PC-3 (cell line): ENCODE results near the gene KDM2B. TPM values are rescaled to one million over a fixed set of nuclear protein-coding genes. Genes with fewer than 3 reads are reported as not detected.

Experiments used
- ATAC-seq: fragments of 200-7000 bp; cut with Tn5 transposase; 2 replicates; pipeline ENCODE4 v1.9.1; 2020; ENCODE audit warnings: mild to moderate bottlenecking, moderate library complexity
- BruUV-seq: library from RNA; stranded (reverse); fragments of 400-500 nt; replicated peaks from 2 replicates; lab custom pipeline; 2021; lab: Mats Ljungman, UMichigan
- CTCF ChIA-PET: fragments of 300-600 bp; sonication (Branson Sonifier 250); formaldehyde crosslinking; loops from one replicate; lab custom pipeline; 2022; ENCODE audit warnings: antibody characterized with exemption; lab: Charles Lee
- POLR2A ChIA-PET: fragments of 300-600 bp; sonication (Branson Sonifier 250); formaldehyde crosslinking; loops from one replicate; lab custom pipeline; 2022; ENCODE audit warnings: antibody characterized with exemption; ENCODE audit not compliant: unreplicated experiment; lab: Charles Lee
- DNase-seq: peaks from one replicate; pipeline ENCODE4 v3.0.0-alpha.2; 2015
- H2AFZ ChIP-seq: fragments of 300-600 bp; sonication (generic); 2 replicates; pipeline ENCODE4 v1.6.0; 2016; ENCODE audit warnings: antibody characterized with exemption, low read length
- H3F3A ChIP-seq: fragments of 300-600 bp; sonication (generic); one replicate; pipeline ENCODE4 v1.6.0; 2017; ENCODE audit warnings: antibody characterized with exemption, low read length, control low read depth, mild to moderate bottlenecking; ENCODE audit not compliant: unreplicated experiment
- H3K27ac ChIP-seq: fragments of 300-600 bp; sonication (generic); 2 replicates; pipeline ENCODE4 v1.5.1; 2016; ENCODE audit warnings: mild to moderate bottlenecking, low read length
- H3K27me3 ChIP-seq: fragments of 300-600 bp; sonication (generic); 2 replicates; pipeline ENCODE4 v1.6.1; 2016; ENCODE audit warnings: low read length, mixed read lengths
- H3K36me3 ChIP-seq: fragments of 300-600 bp; sonication (generic); 2 replicates; pipeline ENCODE4 v1.6.1; 2016; ENCODE audit warnings: low read depth, mixed run types, low read length, mixed read lengths
- H3K4me1 ChIP-seq: fragments of 300-600 bp; sonication (generic); 2 replicates; pipeline ENCODE4 v1.5.1; 2016; ENCODE audit warnings: low read length; ENCODE audit not compliant: insufficient read depth
- H3K4me2 ChIP-seq: fragments of 300-600 bp; sonication (generic); 2 replicates; pipeline ENCODE4 v1.6.0; 2016; ENCODE audit warnings: low read length
- H3K4me3 ChIP-seq: fragments of 300-600 bp; sonication (generic); 2 replicates; pipeline ENCODE4 v1.5.1; 2016; ENCODE audit warnings: mild to moderate bottlenecking, low read length, mixed read lengths
- H3K79me2 ChIP-seq: fragments of 300-600 bp; sonication (generic); 2 replicates; pipeline ENCODE4 v1.6.1; 2017; ENCODE audit warnings: low read length, mixed read lengths
- H3K9ac ChIP-seq: fragments of 300-600 bp; sonication (generic); 2 replicates; pipeline ENCODE4 v1.6.0; 2016; ENCODE audit warnings: mild to moderate bottlenecking, low read length
- H3K9me2 ChIP-seq: fragments of 300-600 bp; sonication (generic); replicated peaks from 2 replicates; pipeline ENCODE4 v1.6.1; 2016; ENCODE audit warnings: mixed run types, low read length, mixed read lengths
- H3K9me3 ChIP-seq: fragments of 300-600 bp; sonication (generic); 2 replicates; pipeline ENCODE4 v1.6.1; 2016; ENCODE audit warnings: low read length, mixed read lengths
- H4K20me1 ChIP-seq: fragments of 300-600 bp; sonication (generic); 2 replicates; pipeline ENCODE4 v1.6.1; 2016; ENCODE audit warnings: low read length, mixed read lengths
- CTCF ChIP-seq: fragments of 300-600 bp; sonication (generic); conservative IDR thresholded peaks from 2 replicates; pipeline ENCODE4 v1.5.1; 2017; ENCODE audit warnings: antibody characterized with exemption, low read depth, mild to moderate bottlenecking, low read length
- EZH2 ChIP-seq: fragments of 300-600 bp; sonication (generic); IDR thresholded peaks from one replicate; pipeline ENCODE4 v1.6.1; 2017; ENCODE audit warnings: antibody characterized with exemption, mild to moderate bottlenecking, low read length; ENCODE audit not compliant: unreplicated experiment
- EZH2phosphoT487 ChIP-seq: fragments of 300-600 bp; sonication (generic); IDR thresholded peaks from 2 replicates; pipeline ENCODE4 v1.6.1; 2018; ENCODE audit warnings: mild to moderate bottlenecking, antibody characterized with exemption, low read length, borderline replicate concordance
- intact Hi-C: fragments of 100-400 bp; cut with micrococcal nuclease; formaldehyde crosslinking; loops from 2 replicates; pipeline ENCODE4 v1.9.0; 2023
- total RNA-seq: library from RNA; depleted of rRNA; stranded (reverse); fragments of >200 nt; gene quantifications from 2 replicates; pipeline ENCODE4 v1.2.3, GENCODE V29; 2014

KDM2B gene
- total RNA-seq, 1 experiment from 2014 or later = 52.5 TPM

DNA sequence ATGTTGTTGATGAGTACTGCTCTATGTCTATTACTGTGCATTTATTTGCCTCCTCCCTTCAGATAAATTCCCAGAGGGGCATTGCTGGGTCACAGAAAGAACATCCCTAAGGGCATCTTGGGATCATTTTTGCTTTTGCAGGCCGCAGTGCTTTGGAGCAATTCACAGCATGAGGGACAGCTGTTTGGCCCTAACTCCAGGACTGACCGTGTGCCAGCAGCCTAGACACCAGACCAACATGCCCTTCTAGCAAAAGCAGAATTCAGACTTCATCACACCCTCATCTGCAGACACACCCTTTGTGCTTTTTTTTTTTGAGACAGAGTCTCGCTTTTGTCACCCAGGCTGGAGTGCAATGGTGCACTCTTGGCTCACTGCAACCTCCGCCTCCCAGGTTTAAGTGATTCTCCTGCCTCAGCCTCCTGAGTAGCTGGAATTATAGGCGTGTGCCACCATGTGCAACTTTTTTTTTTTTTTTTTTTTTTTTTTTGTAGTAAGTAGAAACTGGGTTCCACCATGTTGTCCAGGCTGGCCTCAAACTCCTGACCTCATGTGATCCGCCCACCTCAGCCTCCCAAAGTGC, 149.9 kb downstream of the KDM2B start:
- POLR2A ChIA-PET = no interaction called here
- H4K20me1 ChIP-seq = no peaks in the 10 kb centered on the region
- no peak overlapping the region for H3K4me3 ChIP-seq

GRCh38 chr12:121428883-121429282, 151.9 kb downstream of the KDM2B start:
- Histone ChIP-seq H3K9me2 (no peaks in the 10 kb centered on the region), H3K9ac (no peak overlapping the region), H3K36me3 (peaks cover 68% of the 10 kb centered on the region), H3K4me2 (no peak overlapping the region), H3K27ac (no peak overlapping the region), H4K20me1 (no peaks in the 10 kb centered on the region), H3K4me3 (no peak overlapping the region), H3K27me3 (no peaks in the 10 kb centered on the region), H3F3A (no peaks in the 10 kb centered on the region), H2AFZ (no peak overlapping the region), H3K4me1 (no peaks in the 10 kb centered on the region), H3K79me2 (no peaks in the 10 kb centered on the region), H3K9me3 (no peaks in the 10 kb centered on the region)
- BruUV-seq = no TSS peak
- ChIA-PET CTCF (no interaction called here), POLR2A (no interaction called here)
- TF ChIP-seq EZH2 (no peak), CTCF (no peak), EZH2phosphoT487 (no peak)
- DNase-seq (no peak), ATAC-seq (no peak)
- intact Hi-C loops = no loop called here

More for the DNA sequence above, 149.9 kb downstream of the KDM2B start:
- no peak for DNase-seq
- no peaks in the 10 kb centered on the region for H3F3A ChIP-seq
- ATAC-seq = no peak; the same call in 1 of the 2 replicates
- H3K9me2 ChIP-seq = no peaks in the 10 kb centered on the region
- H2AFZ ChIP-seq = no peak overlapping the region
- H3K36me3 ChIP-seq = peaks cover 62% of the 10 kb centered on the region
- intact Hi-C loops = no loop called here
- no peak overlapping the region for H3K27ac ChIP-seq
- no peaks in the 10 kb centered on the region for H3K4me1 ChIP-seq
- no peak for TF ChIP-seq CTCF
- TF ChIP-seq EZH2phosphoT487 = no peak
- no peak for TF ChIP-seq EZH2
- H3K9me3 ChIP-seq = no peaks in the 10 kb centered on the region
- no peaks in the 10 kb centered on the region for H3K27me3 ChIP-seq
- no peak overlapping the region for H3K4me2 ChIP-seq
- H3K9ac ChIP-seq = no peak overlapping the region
- no peaks in the 10 kb centered on the region for H3K79me2 ChIP-seq
- BruUV-seq = no TSS peak
- CTCF ChIA-PET = no interaction called here

DNA sequence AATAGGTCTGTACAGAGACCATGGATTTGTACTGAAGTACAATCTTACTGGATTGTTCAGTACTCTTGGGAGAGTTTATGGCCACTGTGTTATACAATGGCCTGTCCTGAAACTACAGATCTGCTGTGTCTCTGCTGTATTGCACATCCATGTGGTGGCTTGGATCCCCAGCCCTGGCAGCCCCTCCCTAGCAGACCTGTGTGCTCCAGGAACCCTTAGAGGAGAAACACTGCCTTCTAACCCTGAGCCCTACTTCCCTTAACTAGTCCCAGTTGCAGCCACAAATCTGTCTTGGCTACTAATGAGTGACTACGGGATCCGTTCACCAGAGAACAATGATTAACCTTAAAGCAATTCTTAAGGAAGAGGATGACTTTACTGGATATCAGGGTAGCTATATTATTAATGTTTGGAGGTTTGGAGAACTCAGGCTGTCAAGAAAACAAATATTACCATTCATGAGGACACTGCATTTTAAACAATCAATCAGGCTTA, 153.2 kb downstream of the KDM2B start:
- H3K9ac ChIP-seq = no peak overlapping the region
- no peak overlapping the region for H2AFZ ChIP-seq
- no peak overlapping the region for H3K4me3 ChIP-seq
- no peaks in the 10 kb centered on the region for H3K79me2 ChIP-seq
- ChIA-PET POLR2A (no interaction called here), CTCF (no interaction called here)
- H3K4me1 ChIP-seq = no peaks in the 10 kb centered on the region
- H3K27me3 ChIP-seq = no peaks in the 10 kb centered on the region
- intact Hi-C loops = no loop called here
- H3K9me3 ChIP-seq = no peaks in the 10 kb centered on the region
- H3K27ac ChIP-seq = no peak overlapping the region
- H4K20me1 ChIP-seq = no peaks in the 10 kb centered on the region
- no peak overlapping the region for H3K4me2 ChIP-seq
- H3F3A ChIP-seq = no peaks in the 10 kb centered on the region
- H3K36me3 ChIP-seq = peaks cover 77% of the 10 kb centered on the region
- ATAC-seq (no peak), DNase-seq (no peak)
- no TSS peak for BruUV-seq
- H3K9me2 ChIP-seq = no peaks in the 10 kb centered on the region
- TF ChIP-seq CTCF = no peak
- no peak for TF ChIP-seq EZH2phosphoT487
- TF ChIP-seq EZH2 = no peak
